HCT116 (cell line): ENCODE results near the gene OR10H2. TPM values are rescaled to one million over a fixed set of nuclear protein-coding genes. Genes with fewer than 3 reads are reported as not detected.

ENCODE experiments used
- ATAC-seq: fragments of 200-7000 bp; cut with Tn5 transposase; 2 replicates; pipeline ENCODE4 v1.9.1; 2020; ENCODE audit warnings: mild to moderate bottlenecking, moderate library complexity
- BruUV-seq: library from RNA; stranded (reverse); fragments of 400-500 nt; replicated peaks from 2 replicates; lab custom pipeline; 2021; lab: Mats Ljungman, UMichigan
- CTCF ChIA-PET: fragments of 300-600 bp; sonication (Branson Sonifier 250); formaldehyde crosslinking; loops from one replicate; lab custom pipeline; 2021; ENCODE audit warnings: antibody characterized with exemption; lab: Charles Lee
- POLR2A ChIA-PET: fragments of 300-600, 350-600 bp; sonication (Branson Sonifier 250); formaldehyde crosslinking; loops from one replicate; lab custom pipeline; 2021; ENCODE audit warnings: antibody characterized with exemption; lab: Charles Lee
- RAD21 ChIA-PET, 2 experiments: fragments of 300-600 bp; sonication (Branson Sonifier 250); formaldehyde crosslinking; loops; one replicate each; lab custom pipeline; 2023; ENCODE audit warnings: low total read pairs in 2 of 2; ENCODE audit not compliant: uncharacterized antibody in 2 of 2, unreplicated experiment in 2 of 2, low non-redundant PET in 1 of 2; lab: Charles Lee
- DNase-seq: peaks from one replicate; pipeline ENCODE4 v3.0.0-alpha.2; 2010; ENCODE audit warnings: low read depth, low spot score
- H2AFZ ChIP-seq: fragments of 200-600 bp; shearing (Covaris generic), sonication (generic); 2 replicates; pipeline ENCODE4 v1.6.1; 2017; ENCODE audit warnings: low read depth, mixed run types, mixed read lengths, antibody characterized with exemption, low read length; ENCODE audit not compliant: poor library complexity, severe bottlenecking
- H3K27ac ChIP-seq: 2 replicates; pipeline ENCODE4 v1.5.1; 2012; ENCODE audit warnings: low read depth, low read length
- H3K27me3 ChIP-seq: fragments of 200-600 bp; sonication (generic); 2 replicates; pipeline ENCODE4 v1.6.1; 2016; ENCODE audit warnings: mixed run types, low read length, mixed read lengths; ENCODE audit not compliant: insufficient read depth
- H3K36me3 ChIP-seq, 2 experiments: fragments of 200-500 bp in 1 of 2; fragments of 200-600 bp in 1 of 2; sonication (Bioruptor generic) in 1 of 2; sonication (generic) in 1 of 2; 2 replicates each; pipeline versions ENCODE4 v1.5.1 to v1.6.1; 2014 to 2016; ENCODE audit warnings: low read length in 2 of 2, inconsistent platforms in 1 of 2, mixed read lengths in 1 of 2, mixed run types in 1 of 2; ENCODE audit not compliant: insufficient read depth in 2 of 2, control insufficient read depth in 1 of 2
- H3K4me1 ChIP-seq, 2 experiments: fragments of 200-600 bp in 1 of 2; sonication (generic) in 1 of 2; 2 replicates each; pipeline versions ENCODE4 v1.5.1 to v1.6.1; 2012 to 2017; ENCODE audit warnings: low read length in 2 of 2, inconsistent platforms in 1 of 2, mild to moderate bottlenecking in 1 of 2, mixed read lengths in 1 of 2, mixed run types in 1 of 2, moderate library complexity in 1 of 2; ENCODE audit not compliant: insufficient read depth in 2 of 2, control insufficient read depth in 1 of 2
- H3K4me2 ChIP-seq: fragments of 200-600 bp; sonication (generic); 2 replicates; pipeline ENCODE4 v1.6.1; 2017; ENCODE audit warnings: mixed run types, low read length, mixed read lengths
- H3K4me3 ChIP-seq, 2 experiments: fragments of 200-600 bp in 1 of 2; sonication (generic) in 1 of 2; replicated peaks in 1 of 2; 2 replicates each; pipeline ENCODE4 v1.5.1; 2011 to 2016; ENCODE audit warnings: low read length in 2 of 2, control low read depth in 1 of 2, low read depth in 1 of 2, mild to moderate bottlenecking in 1 of 2, mixed read lengths in 1 of 2, mixed run types in 1 of 2
- H3K79me2 ChIP-seq: fragments of 200-600 bp; sonication (generic); 2 replicates; pipeline ENCODE4 v1.6.1; 2017; ENCODE audit warnings: mild to moderate bottlenecking, mixed run types, low read length, moderate library complexity, mixed read lengths; ENCODE audit not compliant: insufficient read depth
- H3K9ac ChIP-seq: fragments of 200-600 bp; sonication (generic); 2 replicates; pipeline ENCODE4 v1.6.1; 2016; ENCODE audit warnings: low read length, mixed read lengths
- H3K9me2 ChIP-seq: fragments of 200-600 bp; sonication (generic), shearing (Covaris generic); 2 replicates; pipeline ENCODE4 v1.6.1; 2017; ENCODE audit warnings: mixed run types, mild to moderate bottlenecking, moderate library complexity; ENCODE audit not compliant: insufficient read depth
- H3K9me3 ChIP-seq, 2 experiments: fragments of 200-500 bp in 1 of 2; fragments of 200-600 bp in 1 of 2; sonication (Bioruptor generic) in 1 of 2; sonication (generic) in 1 of 2; 2 replicates each; pipeline ENCODE4 v1.6.1; 2014 to 2017; ENCODE audit warnings: low read length in 2 of 2, mixed read lengths in 2 of 2, inconsistent platforms in 1 of 2, low read depth in 1 of 2, mild to moderate bottlenecking in 1 of 2, mixed run types in 1 of 2, moderate library complexity in 1 of 2; ENCODE audit not compliant: control insufficient read depth in 1 of 2, insufficient read depth in 1 of 2
- H4K20me1 ChIP-seq: fragments of 200-600 bp; sonication (generic), shearing (Covaris generic); 2 replicates; pipeline ENCODE4 v1.6.1; 2017; ENCODE audit warnings: mixed run types, mild to moderate bottlenecking, moderate library complexity; ENCODE audit not compliant: insufficient read depth
- CBX3 ChIP-seq: IDR thresholded peaks from 2 replicates; pipeline ENCODE4 v1.6.1; 2012; ENCODE audit warnings: low read depth
- EGR1 ChIP-seq: IDR thresholded peaks from 2 replicates; pipeline ENCODE4 v1.6.1; 2012; ENCODE audit warnings: low read depth
- ELF1 ChIP-seq: IDR thresholded peaks from 2 replicates; pipeline ENCODE4 v1.6.1; 2012; ENCODE audit warnings: low read depth, borderline replicate concordance
- EZH2 ChIP-seq: fragments of 200-600 bp; sonication (generic); IDR thresholded peaks from 2 replicates; pipeline ENCODE4 v1.6.1; 2017; ENCODE audit warnings: antibody characterized with exemption, mixed run types
- EZH2phosphoT487 ChIP-seq: fragments of 200-600 bp; IDR thresholded peaks from 2 replicates; pipeline ENCODE4 v1.6.1; 2018; ENCODE audit warnings: antibody characterized with exemption, borderline replicate concordance
- FOSL1 ChIP-seq: IDR thresholded peaks from 2 replicates; pipeline ENCODE4 v1.6.1; 2012; ENCODE audit warnings: low read depth
- JUND ChIP-seq: IDR thresholded peaks from 2 replicates; pipeline ENCODE4 v1.6.1; 2012
- POLR2A ChIP-seq: IDR thresholded peaks from 2 replicates; pipeline ENCODE4 v1.7.0; 2011; ENCODE audit warnings: borderline replicate concordance; ENCODE audit not compliant: insufficient read depth, insufficient read length; ENCODE audit errors: extremely low read depth
- POLR2AphosphoS5 ChIP-seq: IDR thresholded peaks from 2 replicates; pipeline ENCODE4 v1.6.1; 2011; ENCODE audit warnings: mild to moderate bottlenecking, low read depth, low read length, moderate library complexity
- RAD21 ChIP-seq: IDR thresholded peaks from 2 replicates; pipeline ENCODE4 v1.6.1; 2012; ENCODE audit warnings: low read depth, mild to moderate bottlenecking
- SIN3A ChIP-seq: IDR thresholded peaks from 2 replicates; pipeline ENCODE4 v1.6.1; 2012; ENCODE audit warnings: low read depth
- SRF ChIP-seq: IDR thresholded peaks from 2 replicates; pipeline ENCODE4 v1.6.1; 2012; ENCODE audit warnings: low read depth
- TCF7L2 ChIP-seq: IDR thresholded peaks from 2 replicates; pipeline ENCODE4 v1.7.0; 2011; ENCODE audit warnings: borderline replicate concordance, inconsistent platforms; ENCODE audit not compliant: insufficient read depth, insufficient read length; ENCODE audit errors: extremely low read depth
- YY1 ChIP-seq: IDR thresholded peaks from 2 replicates; pipeline ENCODE4 v1.6.1; 2011; ENCODE audit warnings: low read length, low read depth, moderate library complexity, mild to moderate bottlenecking; ENCODE audit not compliant: insufficient replicate concordance; ENCODE audit errors: extremely low read depth
- ZBTB33 ChIP-seq: IDR thresholded peaks from 2 replicates; pipeline ENCODE4 v1.6.1; 2011; ENCODE audit warnings: mild to moderate bottlenecking, low read length, moderate library complexity; ENCODE audit not compliant: insufficient replicate concordance; ENCODE audit errors: extremely low read depth
- ZNF274 ChIP-seq: fragments of 200-500 bp; sonication (Bioruptor generic); IDR thresholded peaks from 2 replicates; pipeline ENCODE4 v1.6.1; 2014; ENCODE audit warnings: mild to moderate bottlenecking, low read depth, low read length, inconsistent platforms
- intact Hi-C: fragments of 100-400 bp; cut with micrococcal nuclease; formaldehyde crosslinking; loops from 2 replicates; pipeline ENCODE4 v1.10.0; 2022
- total RNA-seq: library from RNA; stranded (reverse); gene quantifications from one replicate; pipeline ENCODE4 v1.2.1, GENCODE V29; 2021; ENCODE audit not compliant: unreplicated experiment
- TF ChIP-seq, protein P1 (sequence below): IDR thresholded peaks from 2 replicates; pipeline ENCODE4 v1.6.1; 2012; ENCODE audit warnings: low read depth
- TF ChIP-seq, protein P2 (sequence below), 3 experiments: fragments of 200-600 bp in 1 of 3; sonication (generic) in 1 of 3; IDR thresholded peaks in 2 of 3; conservative IDR thresholded peaks in 1 of 3; 2 replicates each; pipeline ENCODE4 v1.5.1; 2012 to 2017; ENCODE audit warnings: low read depth in 2 of 3, low read length in 2 of 3, antibody characterized with exemption in 1 of 3, borderline replicate concordance in 1 of 3, control low read depth in 1 of 3, mild to moderate bottlenecking in 1 of 3, mixed read lengths in 1 of 3, mixed run types in 1 of 3, moderate library complexity in 1 of 3; ENCODE audit not compliant: insufficient read depth in 1 of 3
- TF ChIP-seq, protein P3 (sequence below): IDR thresholded peaks from 2 replicates; pipeline ENCODE4 v1.6.1; 2012

OR10H2 gene
- total RNA-seq, 1 experiment from 2014 or later: not detected

DNA sequence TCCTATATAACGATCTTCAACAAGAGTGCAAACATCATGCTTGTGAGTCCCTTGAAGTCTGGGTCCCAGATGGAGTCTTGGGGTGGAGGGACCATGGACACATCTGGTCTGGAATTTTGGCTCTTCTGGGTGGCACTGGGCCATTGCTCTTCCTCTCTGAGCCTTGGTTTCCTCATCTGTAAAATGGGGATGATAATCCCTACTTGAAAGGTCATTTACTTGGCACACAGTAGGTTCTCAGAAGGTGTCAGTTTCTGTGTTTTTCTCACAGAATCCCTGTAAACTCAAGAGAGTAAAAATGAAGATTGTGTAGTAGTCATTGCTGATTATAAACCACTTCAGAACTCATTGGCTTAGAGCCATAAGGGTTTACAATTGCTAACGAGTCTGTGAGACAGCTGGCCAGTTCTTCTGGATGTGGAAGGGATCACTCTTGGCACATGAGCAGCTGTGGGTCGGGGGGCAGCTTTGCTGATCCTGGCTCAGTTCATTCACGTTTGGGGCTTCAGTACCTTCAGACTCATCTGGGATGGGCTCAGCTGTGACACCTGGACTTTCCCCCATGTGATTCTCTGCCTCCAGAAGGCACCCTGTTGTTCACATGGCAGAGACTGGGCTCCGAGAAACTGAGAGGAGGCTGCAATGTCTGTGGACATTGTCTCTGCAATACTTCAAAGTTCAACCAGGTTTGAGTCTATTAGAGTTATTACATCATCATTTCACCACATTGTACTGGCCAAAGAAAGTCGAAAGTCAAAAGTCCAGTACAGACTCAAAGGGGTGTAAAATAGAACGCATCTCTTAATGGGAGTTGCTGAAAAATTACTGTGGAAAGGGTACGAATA lies 47.1 kb upstream of the OR10H2 start:
- ATAC-seq (no peak), DNase-seq (no peak)
- ChIA-PET POLR2A (no interaction called here), RAD21 (no interaction called here), CTCF (no interaction called here)
- Histone ChIP-seq H2AFZ (no peak overlapping the region), H3K27ac (no peak overlapping the region), H3K36me3 (no peaks in the 10 kb centered on the region), H3K27me3 (peaks cover 4% of the 10 kb centered on the region; the same call in 1 of the 2 replicates), H3K9ac (no peak overlapping the region), H4K20me1 (no peaks in the 10 kb centered on the region), H3K9me2 (no peaks in the 10 kb centered on the region), H3K4me1 (no peaks in the 10 kb centered on the region), H3K4me3 (no peak overlapping the region), H3K79me2 (no peaks in the 10 kb centered on the region), H3K4me2 (no peak overlapping the region), H3K9me3 (no peaks in the 10 kb centered on the region)
- TF ChIP-seq RAD21: no peak
- TF ChIP-seq, protein P1, sequence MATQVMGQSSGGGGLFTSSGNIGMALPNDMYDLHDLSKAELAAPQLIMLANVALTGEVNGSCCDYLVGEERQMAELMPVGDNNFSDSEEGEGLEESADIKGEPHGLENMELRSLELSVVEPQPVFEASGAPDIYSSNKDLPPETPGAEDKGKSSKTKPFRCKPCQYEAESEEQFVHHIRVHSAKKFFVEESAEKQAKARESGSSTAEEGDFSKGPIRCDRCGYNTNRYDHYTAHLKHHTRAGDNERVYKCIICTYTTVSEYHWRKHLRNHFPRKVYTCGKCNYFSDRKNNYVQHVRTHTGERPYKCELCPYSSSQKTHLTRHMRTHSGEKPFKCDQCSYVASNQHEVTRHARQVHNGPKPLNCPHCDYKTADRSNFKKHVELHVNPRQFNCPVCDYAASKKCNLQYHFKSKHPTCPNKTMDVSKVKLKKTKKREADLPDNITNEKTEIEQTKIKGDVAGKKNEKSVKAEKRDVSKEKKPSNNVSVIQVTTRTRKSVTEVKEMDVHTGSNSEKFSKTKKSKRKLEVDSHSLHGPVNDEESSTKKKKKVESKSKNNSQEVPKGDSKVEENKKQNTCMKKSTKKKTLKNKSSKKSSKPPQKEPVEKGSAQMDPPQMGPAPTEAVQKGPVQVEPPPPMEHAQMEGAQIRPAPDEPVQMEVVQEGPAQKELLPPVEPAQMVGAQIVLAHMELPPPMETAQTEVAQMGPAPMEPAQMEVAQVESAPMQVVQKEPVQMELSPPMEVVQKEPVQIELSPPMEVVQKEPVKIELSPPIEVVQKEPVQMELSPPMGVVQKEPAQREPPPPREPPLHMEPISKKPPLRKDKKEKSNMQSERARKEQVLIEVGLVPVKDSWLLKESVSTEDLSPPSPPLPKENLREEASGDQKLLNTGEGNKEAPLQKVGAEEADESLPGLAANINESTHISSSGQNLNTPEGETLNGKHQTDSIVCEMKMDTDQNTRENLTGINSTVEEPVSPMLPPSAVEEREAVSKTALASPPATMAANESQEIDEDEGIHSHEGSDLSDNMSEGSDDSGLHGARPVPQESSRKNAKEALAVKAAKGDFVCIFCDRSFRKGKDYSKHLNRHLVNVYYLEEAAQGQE: no peak
- no peak for TF ChIP-seq SIN3A
- TF ChIP-seq SRF: no peak
- TF ChIP-seq, protein P2, sequence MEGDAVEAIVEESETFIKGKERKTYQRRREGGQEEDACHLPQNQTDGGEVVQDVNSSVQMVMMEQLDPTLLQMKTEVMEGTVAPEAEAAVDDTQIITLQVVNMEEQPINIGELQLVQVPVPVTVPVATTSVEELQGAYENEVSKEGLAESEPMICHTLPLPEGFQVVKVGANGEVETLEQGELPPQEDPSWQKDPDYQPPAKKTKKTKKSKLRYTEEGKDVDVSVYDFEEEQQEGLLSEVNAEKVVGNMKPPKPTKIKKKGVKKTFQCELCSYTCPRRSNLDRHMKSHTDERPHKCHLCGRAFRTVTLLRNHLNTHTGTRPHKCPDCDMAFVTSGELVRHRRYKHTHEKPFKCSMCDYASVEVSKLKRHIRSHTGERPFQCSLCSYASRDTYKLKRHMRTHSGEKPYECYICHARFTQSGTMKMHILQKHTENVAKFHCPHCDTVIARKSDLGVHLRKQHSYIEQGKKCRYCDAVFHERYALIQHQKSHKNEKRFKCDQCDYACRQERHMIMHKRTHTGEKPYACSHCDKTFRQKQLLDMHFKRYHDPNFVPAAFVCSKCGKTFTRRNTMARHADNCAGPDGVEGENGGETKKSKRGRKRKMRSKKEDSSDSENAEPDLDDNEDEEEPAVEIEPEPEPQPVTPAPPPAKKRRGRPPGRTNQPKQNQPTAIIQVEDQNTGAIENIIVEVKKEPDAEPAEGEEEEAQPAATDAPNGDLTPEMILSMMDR (IDR thresholded peaks at IDR 0.05 in 2 of 3, conservative IDR thresholded peaks at IDR 0.05 in 1 of 3; ENCODE audit: borderline replicate concordance in 1 of 3, insufficient read depth in 1 of 3, low read depth in 2 of 3, low read length in 2 of 3): no peak
- no peak for TF ChIP-seq FOSL1
- TF ChIP-seq YY1: no peak
- TF ChIP-seq, protein P3, sequence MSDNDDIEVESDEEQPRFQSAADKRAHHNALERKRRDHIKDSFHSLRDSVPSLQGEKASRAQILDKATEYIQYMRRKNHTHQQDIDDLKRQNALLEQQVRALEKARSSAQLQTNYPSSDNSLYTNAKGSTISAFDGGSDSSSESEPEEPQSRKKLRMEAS: no peak
- TF ChIP-seq EGR1: no peak
- no peak for TF ChIP-seq EZH2phosphoT487
- no peak for TF ChIP-seq CBX3
- TF ChIP-seq TCF7L2: no peak
- no peak for TF ChIP-seq JUND
- no peak for TF ChIP-seq ZBTB33
- TF ChIP-seq POLR2AphosphoS5: no peak
- TF ChIP-seq ELF1: no peak
- TF ChIP-seq ZNF274: no peak
- TF ChIP-seq POLR2A: no peak
- no peak for TF ChIP-seq EZH2
- BruUV-seq: no TSS peak
- intact Hi-C loops: no loop called here
